ENCODE results near the gene GHR.

Gene GHR

DNA sequence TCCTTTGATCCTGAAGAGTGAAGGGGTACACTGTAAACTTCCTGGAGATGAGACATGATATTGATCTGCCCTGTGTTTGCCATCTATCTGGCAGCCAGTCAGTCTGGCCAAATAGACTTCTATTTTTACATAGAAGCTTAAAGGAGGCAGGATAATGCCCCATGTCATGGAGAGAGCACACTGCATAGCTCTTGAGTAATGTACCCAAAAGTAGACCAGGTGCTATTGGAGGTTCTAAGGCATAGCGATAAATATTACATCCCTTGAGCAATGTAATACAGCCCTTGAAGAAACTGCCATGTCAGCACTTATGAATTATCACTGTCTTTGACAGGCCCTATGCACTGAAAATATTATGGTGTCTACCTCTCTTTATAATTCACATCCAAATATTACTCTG lies 131.8 kb downstream of the GHR start:
- Histone ChIP-seq H3K4me1 (ENCODE audit: control insufficient read depth in 1 of 2, insufficient read depth in 1 of 2, low read depth in 1 of 2, low read length in 1 of 2) (no peaks in the 10 kb centered on the region), H3K27ac (no peak overlapping the region), H3K27me3 (peaks cover 4% of the 10 kb centered on the region), H3K9me3 (no peaks in the 10 kb centered on the region), H3K4me3 (ENCODE audit: low read depth in 1 of 2, low read length in 1 of 2) (no peak overlapping the region), H3K36me3 (no peaks in the 10 kb centered on the region)
- TF ChIP-seq, protein P1, sequence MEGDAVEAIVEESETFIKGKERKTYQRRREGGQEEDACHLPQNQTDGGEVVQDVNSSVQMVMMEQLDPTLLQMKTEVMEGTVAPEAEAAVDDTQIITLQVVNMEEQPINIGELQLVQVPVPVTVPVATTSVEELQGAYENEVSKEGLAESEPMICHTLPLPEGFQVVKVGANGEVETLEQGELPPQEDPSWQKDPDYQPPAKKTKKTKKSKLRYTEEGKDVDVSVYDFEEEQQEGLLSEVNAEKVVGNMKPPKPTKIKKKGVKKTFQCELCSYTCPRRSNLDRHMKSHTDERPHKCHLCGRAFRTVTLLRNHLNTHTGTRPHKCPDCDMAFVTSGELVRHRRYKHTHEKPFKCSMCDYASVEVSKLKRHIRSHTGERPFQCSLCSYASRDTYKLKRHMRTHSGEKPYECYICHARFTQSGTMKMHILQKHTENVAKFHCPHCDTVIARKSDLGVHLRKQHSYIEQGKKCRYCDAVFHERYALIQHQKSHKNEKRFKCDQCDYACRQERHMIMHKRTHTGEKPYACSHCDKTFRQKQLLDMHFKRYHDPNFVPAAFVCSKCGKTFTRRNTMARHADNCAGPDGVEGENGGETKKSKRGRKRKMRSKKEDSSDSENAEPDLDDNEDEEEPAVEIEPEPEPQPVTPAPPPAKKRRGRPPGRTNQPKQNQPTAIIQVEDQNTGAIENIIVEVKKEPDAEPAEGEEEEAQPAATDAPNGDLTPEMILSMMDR (IDR thresholded peaks at IDR 0.05) = no peak

DNA sequence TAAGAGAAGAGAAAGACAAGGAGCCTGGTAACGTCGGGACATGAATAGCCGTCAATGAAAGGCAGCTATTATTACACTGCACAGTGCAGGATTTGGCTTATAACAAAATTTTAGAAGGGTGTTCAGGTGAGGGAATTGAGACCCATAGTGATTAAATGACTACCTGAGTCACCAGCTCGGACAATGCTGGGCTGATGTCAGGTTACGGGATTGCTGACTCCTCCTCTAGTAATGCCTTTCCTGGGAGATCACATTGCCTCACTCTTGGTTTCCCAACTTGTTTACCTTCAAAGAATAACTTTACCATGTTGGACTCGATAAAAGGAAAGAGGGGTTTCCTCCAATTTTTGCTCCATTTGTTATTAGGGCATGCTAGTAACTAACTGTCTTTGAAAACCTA lies 132.6 kb downstream of the GHR start:
- Histone ChIP-seq H3K4me3 (ENCODE audit: low read depth in 1 of 2, low read length in 1 of 2) (no peak overlapping the region), H3K27ac (no peak overlapping the region), H3K9me3 (no peaks in the 10 kb centered on the region), H3K27me3 (peaks cover 4% of the 10 kb centered on the region), H3K36me3 (no peaks in the 10 kb centered on the region), H3K4me1 (ENCODE audit: control insufficient read depth in 1 of 2, insufficient read depth in 1 of 2, low read depth in 1 of 2, low read length in 1 of 2) (no peaks in the 10 kb centered on the region)
- TF ChIP-seq, protein P1 (IDR thresholded peaks at IDR 0.05) = no peak

DNA sequence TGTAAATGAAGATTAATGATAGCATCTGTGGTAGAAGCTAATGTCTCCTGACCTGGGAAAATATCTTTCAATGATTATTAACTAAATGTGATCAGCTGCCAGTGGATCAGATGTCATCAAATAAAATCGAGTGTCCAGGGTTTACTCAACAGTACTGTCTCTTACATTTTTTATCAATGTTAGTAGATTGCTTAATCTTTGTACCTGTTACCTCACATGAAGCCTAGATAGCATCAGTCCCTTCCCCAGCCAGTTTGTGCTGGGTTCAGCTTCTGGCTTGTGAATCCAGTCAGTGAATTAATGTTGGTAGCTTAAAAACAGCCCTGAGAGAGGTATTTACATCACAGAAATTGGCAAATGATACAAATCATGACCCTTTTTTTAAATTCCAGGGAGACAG lies 134.4 kb downstream of the GHR start:
- H3K9me3 ChIP-seq = no peaks in the 10 kb centered on the region

DNA sequence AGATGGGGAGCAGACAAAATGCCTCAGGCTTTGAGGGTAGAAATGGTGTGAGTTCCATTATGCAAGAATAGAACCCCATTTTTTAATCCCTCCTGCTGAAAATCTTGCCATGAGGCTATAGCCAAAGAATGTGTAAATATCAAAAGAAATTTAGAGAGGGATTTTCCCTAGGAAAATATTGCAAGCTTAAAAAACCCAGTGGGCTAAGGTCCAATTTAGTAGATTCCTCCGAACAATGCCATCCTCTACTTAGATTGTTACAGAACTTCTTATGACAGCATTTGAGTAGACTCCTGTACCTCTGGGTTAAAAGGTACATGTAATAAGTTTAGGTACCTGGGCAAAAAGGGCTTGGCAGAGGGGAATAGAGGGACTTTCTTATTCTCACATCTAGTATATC lies 138.4 kb downstream of the GHR start:
- peaks cover 4% of the 10 kb centered on the region for H3K27me3 ChIP-seq
- no peaks in the 10 kb centered on the region for H3K4me1 ChIP-seq (ENCODE audit: control insufficient read depth in 1 of 2, insufficient read depth in 1 of 2, low read depth in 1 of 2, low read length in 1 of 2)
- no peak overlapping the region for H3K4me3 ChIP-seq (ENCODE audit: low read depth in 1 of 2, low read length in 1 of 2)
- H3K36me3 ChIP-seq = no peaks in the 10 kb centered on the region
- TF ChIP-seq, protein P1 (IDR thresholded peaks at IDR 0.05) = no peak
- no peak overlapping the region for H3K27ac ChIP-seq
- no peaks in the 10 kb centered on the region for H3K9me3 ChIP-seq

More for the DNA sequence above, 134.4 kb downstream of the GHR start:
- TF ChIP-seq, protein P1 (IDR thresholded peaks at IDR 0.05) = no peak
- no peaks in the 10 kb centered on the region for H3K36me3 ChIP-seq
- H3K4me1 ChIP-seq (ENCODE audit: control insufficient read depth in 1 of 2, insufficient read depth in 1 of 2, low read depth in 1 of 2, low read length in 1 of 2) = no peaks in the 10 kb centered on the region
- H3K27ac ChIP-seq = no peak overlapping the region
- peaks cover 4% of the 10 kb centered on the region for H3K27me3 ChIP-seq
- H3K4me3 ChIP-seq (ENCODE audit: low read depth in 1 of 2, low read length in 1 of 2) = no peak overlapping the region

DNA sequence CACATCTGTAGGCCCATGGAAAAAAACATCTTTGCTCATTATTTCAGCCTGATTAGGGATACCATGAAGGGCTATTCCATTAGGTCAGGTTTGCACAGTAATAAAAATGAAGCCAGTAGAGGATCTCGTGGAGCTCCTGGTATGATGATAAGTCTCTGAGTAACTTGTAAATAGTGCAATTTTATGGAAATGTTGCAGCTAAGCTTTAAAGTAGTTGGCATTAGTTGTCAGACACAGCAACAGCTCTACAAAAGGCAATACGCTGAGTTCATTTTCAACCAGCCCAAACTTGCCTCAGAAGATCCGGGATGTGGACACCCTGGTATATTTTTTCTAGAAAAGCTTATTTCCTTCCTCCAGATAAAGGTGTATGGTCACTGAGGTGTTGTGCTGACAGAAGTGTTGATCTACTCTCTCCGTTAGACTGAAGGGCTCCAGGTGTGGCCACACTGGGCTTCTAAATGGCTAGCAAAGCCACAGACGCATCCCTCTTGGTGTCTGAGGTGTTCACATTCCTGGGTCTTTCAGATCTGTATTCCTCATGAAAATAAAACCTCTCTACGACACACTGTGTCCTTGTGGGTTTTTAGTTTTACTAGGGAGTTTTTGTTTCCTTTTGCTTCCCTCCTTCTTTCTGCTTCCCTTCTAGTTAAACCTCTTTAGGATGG lies 141.6 kb downstream of the GHR start:
- no peak overlapping the region for H3K4me3 ChIP-seq (ENCODE audit: low read depth in 1 of 2, low read length in 1 of 2)
- H3K27ac ChIP-seq = no peak overlapping the region
- no peaks in the 10 kb centered on the region for H3K36me3 ChIP-seq
- H3K4me1 ChIP-seq (ENCODE audit: control insufficient read depth in 1 of 2, insufficient read depth in 1 of 2, low read depth in 1 of 2, low read length in 1 of 2) = no peaks in the 10 kb centered on the region
- H3K27me3 ChIP-seq = no peaks in the 10 kb centered on the region
- TF ChIP-seq, protein P1 (IDR thresholded peaks at IDR 0.05) = no peak
- no peaks in the 10 kb centered on the region for H3K9me3 ChIP-seq
